HG02840 (cell line): ENCODE data around the gene KCNJ6.

Experiments
- ATAC-seq: cut with Tn5 transposase; IDR thresholded peaks from one replicate; pipeline ENCODE4 v1.9.1; 2021; ENCODE audit warnings: mild to moderate bottlenecking, moderate library complexity, moderate number of reproducible peaks; ENCODE audit not compliant: unreplicated experiment, low FRiP score

Gene KCNJ6

DNA sequence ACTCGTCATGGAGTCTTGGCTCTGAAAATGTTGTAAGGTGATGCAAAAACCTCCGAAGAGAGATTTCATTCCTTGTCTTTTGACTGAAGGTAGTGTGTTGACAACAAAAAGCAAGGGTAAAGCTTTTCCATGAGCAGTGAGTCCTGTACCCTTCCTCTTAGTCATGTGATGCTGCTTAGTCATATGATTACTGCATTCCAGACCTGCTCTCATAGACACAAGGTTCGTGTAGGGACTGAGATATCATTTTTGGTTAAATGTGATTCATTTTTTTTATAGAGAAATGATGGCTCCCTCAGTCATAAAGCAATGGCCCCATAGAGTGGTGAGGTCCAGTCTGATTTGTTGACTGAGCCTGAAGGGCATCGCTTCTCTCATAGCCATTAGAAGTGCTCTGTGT is 9.2 kb downstream of the KCNJ6 start:
- ATAC-seq: no peak

DNA sequence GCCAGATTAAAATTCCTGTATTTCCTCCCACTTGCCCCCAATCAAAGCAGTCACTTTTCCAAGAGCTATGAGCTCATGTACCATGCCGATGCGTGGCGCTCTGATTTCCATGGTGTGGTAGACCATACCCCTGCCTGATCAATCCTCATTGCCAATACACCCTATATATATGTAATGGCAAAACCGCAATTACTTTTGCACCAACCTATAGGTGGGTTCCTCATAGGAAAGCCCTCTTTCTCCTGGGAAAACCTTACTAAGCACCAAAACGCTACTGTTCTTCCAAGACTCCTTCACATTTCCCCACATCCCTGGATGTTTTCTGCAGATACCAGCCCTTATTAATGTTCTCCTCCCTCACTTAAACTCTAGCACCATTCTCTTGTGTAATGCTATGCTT is 11.0 kb downstream of the KCNJ6 start:
- no peak for ATAC-seq

DNA sequence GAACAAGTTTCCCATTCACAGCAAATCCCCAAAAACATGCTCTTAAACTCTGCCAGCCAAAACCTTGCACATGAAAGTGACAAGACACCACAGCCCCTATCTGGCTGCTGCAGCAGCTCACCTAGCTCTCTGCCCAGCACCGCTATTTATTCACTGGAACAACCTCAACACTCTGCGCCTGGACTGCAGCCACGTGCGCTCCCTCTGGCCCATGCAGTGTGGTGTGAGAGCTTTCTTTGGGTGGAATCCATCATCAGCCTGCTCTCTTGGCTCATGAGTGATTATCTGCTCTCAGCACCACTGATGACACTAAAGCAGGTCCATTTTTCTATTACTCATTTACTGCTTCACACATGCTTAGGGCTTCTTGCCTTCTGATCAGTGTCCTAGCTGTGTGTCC is 11.4 kb downstream of the KCNJ6 start:
- ATAC-seq: no peak

- ATAC-seq: no peak
These were observed 12.9 kb downstream of the KCNJ6 start for GRCh38 chr21:37903396-37903795.

DNA sequence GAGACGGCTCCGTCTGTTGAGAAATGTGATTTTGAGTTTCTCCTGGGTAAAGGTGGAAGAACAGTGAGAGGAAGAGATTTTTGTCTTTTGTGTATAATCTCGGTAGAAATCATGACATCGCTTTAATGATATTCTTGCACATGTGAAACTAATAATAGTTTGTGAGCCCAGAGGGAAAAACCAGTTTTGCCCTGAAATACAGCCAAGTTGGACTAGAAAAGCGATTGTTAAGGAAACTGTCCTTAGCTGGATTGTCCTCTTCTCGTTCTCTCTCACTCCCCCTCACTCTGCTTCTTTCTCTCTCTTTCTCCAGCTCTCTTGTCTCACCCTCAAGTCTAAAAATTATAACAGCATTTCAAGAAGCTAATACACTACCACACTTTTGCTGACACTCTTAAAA is 17.1 kb downstream of the KCNJ6 start:
- no peak for ATAC-seq

DNA sequence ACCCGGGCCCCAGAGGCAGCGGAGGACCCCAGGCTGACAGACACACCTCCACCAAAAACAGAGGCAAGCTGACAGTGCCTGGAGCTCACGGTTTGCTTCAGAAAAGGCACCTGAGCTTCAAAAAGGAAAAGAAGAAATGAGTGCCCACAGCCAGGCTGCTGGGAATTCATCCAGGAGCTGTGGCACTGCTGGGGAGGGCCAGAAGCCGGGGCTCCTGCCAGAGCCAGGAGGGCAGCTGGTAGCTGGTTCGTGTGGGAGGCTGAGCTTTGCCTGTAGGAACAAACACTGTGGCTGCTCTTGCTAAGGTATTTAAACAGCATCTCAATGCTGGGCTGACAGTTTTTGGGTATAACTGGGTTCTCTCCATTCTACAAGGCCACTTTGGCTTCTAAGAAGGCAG is 19.5 kb downstream of the KCNJ6 start:
- ATAC-seq: no peak

DNA sequence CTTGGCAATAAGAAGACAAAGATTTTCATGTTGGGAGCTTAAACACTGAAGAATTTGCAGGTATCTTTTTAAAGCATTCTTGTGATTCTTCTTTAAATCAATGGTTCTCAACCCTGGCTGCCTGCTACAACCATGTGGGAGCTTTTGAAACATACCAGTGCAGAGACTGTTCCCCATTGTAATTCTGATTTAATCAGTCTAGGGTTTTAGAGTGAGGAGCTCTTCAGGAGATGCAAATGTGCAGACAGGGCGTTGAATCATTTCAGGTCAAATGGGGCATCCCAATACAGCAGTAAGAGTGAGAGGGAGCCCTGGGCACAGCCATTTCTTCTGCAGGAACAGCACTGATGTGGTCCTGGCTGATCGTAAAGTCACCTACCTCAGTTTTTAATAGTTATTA is 24.3 kb downstream of the KCNJ6 start:
- no peak for ATAC-seq

DNA sequence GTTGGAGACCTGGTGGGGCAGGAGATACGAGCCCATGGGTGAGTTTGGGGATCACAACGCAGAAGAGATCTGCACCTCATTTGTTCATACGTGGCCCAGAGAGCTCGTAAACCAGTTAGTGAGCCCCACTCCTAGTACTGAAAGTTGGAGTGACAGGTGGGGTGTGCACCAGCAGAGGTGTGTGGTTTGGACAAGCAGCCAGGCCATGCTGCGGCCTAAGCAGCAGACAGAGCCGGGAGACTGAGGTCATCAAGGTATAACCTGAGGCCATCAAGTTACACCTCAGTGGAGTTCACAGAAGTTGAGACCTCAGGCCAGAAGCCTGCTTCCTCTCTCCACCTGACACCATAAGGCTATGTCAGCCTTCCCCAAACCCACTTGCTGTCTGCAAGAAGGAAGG is 27.6 kb downstream of the KCNJ6 start:
- no peak for ATAC-seq

- no peak for ATAC-seq
These were observed 29.4 kb downstream of the KCNJ6 start for GRCh38 chr21:37886726-37887299.

- ATAC-seq: no peak
These were observed 30.1 kb downstream of the KCNJ6 start for GRCh38 chr21:37886120-37886519.

GRCh38 chr21:37878946-37879660 is 37.2 kb downstream of the KCNJ6 start:
- ATAC-seq: no peak

DNA sequence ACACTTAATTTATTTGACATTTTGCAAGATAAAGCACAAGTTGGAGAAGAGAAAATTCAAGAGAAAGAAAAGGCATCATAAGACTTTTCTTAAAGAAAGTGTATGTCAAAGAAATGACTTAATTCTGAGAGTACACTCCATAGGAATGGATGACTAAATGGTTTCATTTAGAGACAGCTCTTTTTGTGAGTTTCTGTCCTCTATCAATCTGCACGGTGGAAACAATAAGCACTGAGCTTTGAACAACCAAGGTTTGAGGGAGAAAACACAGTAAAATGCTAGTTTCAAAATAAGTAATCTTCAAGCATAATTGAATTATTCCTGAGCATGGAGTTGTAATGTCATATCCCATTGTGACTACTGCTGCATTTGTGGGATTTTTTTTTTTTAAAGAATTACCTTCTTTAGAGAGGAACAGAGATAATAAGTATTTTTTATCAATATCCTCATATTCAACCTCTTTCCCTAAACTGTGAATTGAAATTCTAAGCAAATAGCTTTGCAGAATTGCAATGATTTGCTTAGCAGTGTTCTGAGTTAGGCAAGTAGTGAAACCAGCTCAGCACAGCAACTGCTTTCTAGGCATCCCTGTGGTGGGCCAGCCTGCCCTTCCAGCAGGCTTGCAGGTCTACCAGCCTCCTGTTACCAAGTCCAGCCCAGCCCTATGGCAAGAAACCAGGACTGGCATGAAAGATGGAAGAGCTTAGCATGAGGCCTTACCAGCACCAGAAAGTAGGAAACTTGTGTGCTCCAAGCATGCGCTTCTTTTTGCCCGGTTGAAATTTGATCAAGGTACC is 38.2 kb downstream of the KCNJ6 start:
- no peak for ATAC-seq

- no peak for ATAC-seq
These were observed 39.1 kb downstream of the KCNJ6 start for GRCh38 chr21:37877171-37877570.

GRCh38 chr21:37876561-37876960 is 39.7 kb downstream of the KCNJ6 start:
- ATAC-seq: no peak

DNA sequence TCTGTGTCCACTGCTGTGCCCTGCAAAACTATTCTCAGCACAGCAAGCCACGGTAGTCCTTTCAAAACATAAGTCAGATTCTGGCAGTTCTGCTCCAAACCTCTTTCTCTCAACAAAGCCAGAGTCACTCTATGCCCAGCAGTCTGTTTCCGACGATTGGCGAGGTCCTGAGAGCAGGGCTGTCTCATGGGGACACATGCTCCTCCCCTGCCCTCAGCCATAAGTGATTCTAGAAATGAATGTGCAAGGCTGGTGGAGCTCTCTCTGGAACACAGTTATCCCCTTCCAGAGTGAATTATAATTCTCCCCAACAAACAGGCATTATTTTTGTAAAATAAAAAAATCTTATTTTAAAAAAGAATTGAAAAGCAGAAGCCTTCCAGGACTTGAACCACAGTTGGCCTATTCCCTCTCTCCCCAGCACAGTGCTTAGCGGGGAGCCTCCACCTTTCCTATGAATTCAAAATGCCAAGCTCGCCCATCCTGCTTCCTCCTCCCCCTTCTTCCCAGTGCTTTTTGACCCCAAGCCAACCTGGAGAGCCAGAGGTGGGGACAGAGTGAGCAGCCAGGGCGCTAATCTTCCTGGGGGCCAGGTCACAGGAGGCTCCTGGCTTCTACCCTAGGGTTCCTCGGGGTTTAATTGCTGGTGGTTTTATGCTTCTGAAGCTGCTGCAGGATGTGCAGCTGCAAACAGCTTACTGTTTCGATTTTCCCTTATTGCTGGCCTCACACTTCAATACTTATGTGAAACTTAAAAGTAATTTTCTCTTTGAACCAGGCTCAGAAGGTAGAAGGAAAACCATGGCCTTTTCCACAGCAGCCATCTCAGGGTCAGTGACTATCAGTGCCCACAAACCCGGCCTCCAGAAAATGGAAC is 41.1 kb downstream of the KCNJ6 start:
- no peak for ATAC-seq

- ATAC-seq: no peak
These were observed 41.8 kb downstream of the KCNJ6 start for GRCh38 chr21:37874481-37874880.

- no peak for ATAC-seq
These were observed 42.6 kb downstream of the KCNJ6 start for GRCh38 chr21:37873655-37874054.

DNA sequence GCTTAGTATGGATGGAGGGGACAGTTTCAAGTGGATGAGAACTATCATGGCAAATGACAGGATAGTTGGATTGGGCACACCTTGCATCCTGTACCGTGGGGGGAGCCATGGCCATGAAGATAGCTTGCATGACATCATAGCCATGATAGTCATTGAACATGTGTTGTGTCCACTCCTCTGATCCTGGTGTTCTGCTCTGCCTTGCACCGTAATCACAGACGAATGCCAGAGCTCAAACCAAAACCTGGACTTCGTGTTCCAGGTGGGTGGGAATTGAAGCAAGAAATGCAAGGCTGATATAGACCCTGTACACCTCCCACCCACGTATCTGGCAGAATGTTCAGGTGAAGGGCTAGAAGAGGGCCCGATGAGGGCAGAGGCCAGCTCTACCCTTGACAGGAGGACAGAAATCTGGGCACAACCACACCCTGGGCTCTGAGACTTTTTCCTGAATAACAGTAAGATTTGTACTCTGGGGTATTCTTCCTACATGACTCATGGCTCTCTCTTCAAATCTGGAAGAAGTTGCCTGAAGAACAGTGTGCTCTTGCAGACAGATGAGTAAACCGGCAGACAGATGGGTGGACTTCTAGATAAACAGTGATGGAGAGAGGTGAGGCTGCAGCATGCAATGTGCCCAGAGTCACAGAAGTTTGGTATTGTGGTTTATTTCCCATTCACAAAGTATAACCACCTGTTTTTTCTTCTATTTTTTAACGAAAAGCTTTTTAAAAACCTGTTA is 45.0 kb downstream of the KCNJ6 start:
- no peak for ATAC-seq

DNA sequence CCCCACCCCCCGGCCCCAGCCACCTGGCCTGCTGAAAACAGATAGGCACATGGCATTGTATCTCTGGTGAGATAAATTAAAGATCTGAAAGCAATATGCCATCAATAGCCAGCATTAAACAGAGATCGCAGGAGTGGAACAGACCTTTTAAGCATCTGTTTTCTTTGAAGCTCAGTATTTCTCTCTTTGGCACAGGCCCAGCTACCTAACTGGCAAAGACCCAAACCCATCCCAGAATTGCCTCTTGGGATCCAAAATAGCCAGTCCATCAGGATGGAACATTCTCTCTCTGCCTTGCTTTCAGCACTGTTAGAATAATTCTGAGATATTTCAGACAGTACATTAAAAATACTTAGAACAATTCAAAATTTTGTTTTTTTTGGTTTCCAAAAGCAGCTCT is 46.0 kb downstream of the KCNJ6 start:
- no peak for ATAC-seq

- ATAC-seq: no peak
These were observed 46.6 kb downstream of the KCNJ6 start for GRCh38 chr21:37869661-37870060.
